HEK293T (cell line): Measurements from ENCODE around the gene GPR15.

ENCODE experiments used
- BHLHE40 ChIP-seq: fragments of 450-650 bp; IDR thresholded peaks from 2 replicates; pipeline ENCODE4 v1.6.1; 2016; ENCODE audit warnings: mild to moderate bottlenecking, moderate library complexity, borderline replicate concordance
- FOXM1 ChIP-seq: fragments of 450-650 bp; IDR thresholded peaks from 2 replicates; pipeline ENCODE4 v1.6.1; 2017; ENCODE audit warnings: mild to moderate bottlenecking, borderline replicate concordance
- HDGF ChIP-seq: fragments of 450-650 bp; IDR thresholded peaks from 2 replicates; pipeline ENCODE4 v1.6.1; 2017; ENCODE audit warnings: antibody characterized with exemption, borderline replicate concordance
- NFRKB ChIP-seq: fragments of 450-650 bp; IDR thresholded peaks from 2 replicates; pipeline ENCODE4 v1.6.1; 2016; ENCODE audit warnings: mild to moderate bottlenecking, moderate library complexity
- ZNF384 ChIP-seq: fragments of 450-650 bp; IDR thresholded peaks from 2 replicates; pipeline ENCODE4 v1.6.1; 2016

DNA sequence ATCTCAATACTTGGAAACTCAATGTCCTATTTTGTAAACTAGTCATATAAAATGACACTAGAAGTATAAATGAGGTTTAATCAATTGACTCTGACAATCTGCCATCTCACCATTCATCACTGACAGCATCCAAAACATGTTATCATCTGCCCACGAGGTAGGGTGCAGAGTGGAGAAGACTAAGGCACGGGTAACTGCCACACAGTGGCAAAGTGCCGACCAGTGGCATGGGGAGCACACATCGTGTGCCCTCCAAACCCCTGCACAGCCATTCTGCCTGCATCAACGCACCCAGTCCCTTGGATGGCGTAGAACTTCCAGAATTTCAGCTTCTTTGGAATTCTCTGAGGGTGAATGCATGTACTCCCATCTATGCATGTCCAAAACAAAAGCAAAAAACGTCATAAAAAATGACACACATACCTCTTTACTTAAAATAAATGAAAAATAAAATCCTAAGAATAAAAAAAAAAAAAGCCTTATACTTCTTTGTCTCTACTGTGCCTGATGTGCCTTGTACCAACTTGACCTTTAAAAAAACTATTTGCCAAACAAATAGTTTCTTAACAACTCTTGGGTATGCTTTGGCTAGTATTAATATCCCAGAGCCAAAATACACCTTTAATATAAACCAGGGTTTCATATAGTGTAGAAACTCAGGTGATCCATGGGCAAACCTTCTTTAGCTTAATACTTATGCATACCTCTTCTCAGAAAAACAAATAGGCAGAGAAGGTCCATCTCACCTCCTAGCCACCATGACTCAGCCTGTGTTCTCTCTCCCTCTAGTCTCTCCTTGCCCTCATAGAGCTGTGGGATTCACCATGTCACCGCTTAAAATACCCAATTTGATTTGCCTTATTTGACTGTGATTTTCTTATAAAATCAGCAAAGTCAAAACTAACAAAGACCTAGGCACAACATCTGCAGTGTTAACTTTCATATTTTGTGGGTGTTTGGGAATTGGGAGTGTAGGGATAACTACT lies 48.9 kb downstream of the GPR15 start:
- no peak for TF ChIP-seq FOXM1
- no peak for TF ChIP-seq NFRKB
- TF ChIP-seq HDGF = no peak
- no peak for TF ChIP-seq ZNF384
- no peak for TF ChIP-seq BHLHE40
